ENCODE results near the gene SOS2. TPM values are rescaled to one million over a fixed set of nuclear protein-coding genes. Genes with fewer than 3 reads are reported as not detected.

Gene SOS2
- total RNA-seq, 1 donor from 2014 or later = 29.3 TPM

DNA sequence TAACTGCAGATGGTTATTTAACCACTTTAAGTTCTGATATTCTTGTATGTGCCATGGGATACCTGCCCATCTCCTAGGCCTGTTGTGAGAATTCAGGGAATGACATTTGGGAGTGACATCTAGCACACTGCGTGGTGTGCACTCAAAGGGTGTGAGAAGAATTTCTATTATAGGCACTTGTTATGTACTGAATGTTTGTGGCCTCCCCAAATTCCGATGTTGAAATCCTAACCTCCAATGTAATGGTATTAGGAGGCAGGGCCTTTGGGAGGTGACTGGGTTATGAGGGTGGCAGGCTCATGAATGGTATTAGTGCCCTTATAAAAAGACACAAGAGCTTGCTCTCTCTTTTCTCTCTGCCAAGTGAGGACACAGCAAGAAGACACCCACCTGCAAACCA, 142.6 kb downstream of the SOS2 start:
- H3K4me1 Mint-ChIP-seq (ENCODE audit: unreplicated experiment) = peaks cover 6% of the 10 kb centered on the region
- no peaks in the 10 kb centered on the region for H3K27me3 Mint-ChIP-seq (ENCODE audit: unreplicated experiment)
- no peaks in the 10 kb centered on the region for H3K36me3 Mint-ChIP-seq (ENCODE audit: unreplicated experiment)

DNA sequence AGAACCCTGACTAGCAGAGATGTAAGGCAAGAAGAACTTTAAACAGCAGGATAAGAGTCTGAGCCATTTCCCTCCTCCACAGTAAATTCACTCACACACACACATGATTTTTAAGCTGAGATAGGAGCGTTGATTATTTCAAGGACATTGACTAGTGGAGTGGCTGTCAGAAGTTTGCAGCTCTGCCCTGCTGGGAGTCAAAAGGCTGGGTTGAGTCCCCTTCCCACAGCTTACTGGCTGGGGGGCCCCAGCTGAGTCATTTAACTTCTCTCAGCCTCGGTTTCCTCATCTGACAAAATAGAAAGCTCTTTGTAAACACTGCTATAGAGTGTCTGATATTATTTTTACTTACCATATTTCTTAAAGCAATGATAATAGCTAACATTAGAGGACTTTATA, 143.3 kb downstream of the SOS2 start:
- H3K9me3 Mint-ChIP-seq (ENCODE audit: unreplicated experiment) = no peaks in the 10 kb centered on the region
- peaks cover 11% of the 10 kb centered on the region for H3K4me1 Mint-ChIP-seq (ENCODE audit: unreplicated experiment)
- H3K27ac Mint-ChIP-seq (ENCODE audit: unreplicated experiment) = no peak overlapping the region
- no peaks in the 10 kb centered on the region for H3K36me3 Mint-ChIP-seq (ENCODE audit: unreplicated experiment)
- no peaks in the 10 kb centered on the region for H3K27me3 Mint-ChIP-seq (ENCODE audit: unreplicated experiment)
- no peak overlapping the region for H3K4me3 Mint-ChIP-seq (ENCODE audit: unreplicated experiment)
- TF ChIP-seq, protein P1, sequence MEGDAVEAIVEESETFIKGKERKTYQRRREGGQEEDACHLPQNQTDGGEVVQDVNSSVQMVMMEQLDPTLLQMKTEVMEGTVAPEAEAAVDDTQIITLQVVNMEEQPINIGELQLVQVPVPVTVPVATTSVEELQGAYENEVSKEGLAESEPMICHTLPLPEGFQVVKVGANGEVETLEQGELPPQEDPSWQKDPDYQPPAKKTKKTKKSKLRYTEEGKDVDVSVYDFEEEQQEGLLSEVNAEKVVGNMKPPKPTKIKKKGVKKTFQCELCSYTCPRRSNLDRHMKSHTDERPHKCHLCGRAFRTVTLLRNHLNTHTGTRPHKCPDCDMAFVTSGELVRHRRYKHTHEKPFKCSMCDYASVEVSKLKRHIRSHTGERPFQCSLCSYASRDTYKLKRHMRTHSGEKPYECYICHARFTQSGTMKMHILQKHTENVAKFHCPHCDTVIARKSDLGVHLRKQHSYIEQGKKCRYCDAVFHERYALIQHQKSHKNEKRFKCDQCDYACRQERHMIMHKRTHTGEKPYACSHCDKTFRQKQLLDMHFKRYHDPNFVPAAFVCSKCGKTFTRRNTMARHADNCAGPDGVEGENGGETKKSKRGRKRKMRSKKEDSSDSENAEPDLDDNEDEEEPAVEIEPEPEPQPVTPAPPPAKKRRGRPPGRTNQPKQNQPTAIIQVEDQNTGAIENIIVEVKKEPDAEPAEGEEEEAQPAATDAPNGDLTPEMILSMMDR (IDR thresholded peaks at IDR 0.05) = no peak
- peak; percentile 60 for DNase-seq (ENCODE audit: extremely low spot score, unreplicated experiment)

More for the DNA sequence above, 142.6 kb downstream of the SOS2 start:
- DNase-seq (ENCODE audit: extremely low spot score, unreplicated experiment) = no peak
- no peaks in the 10 kb centered on the region for H3K9me3 Mint-ChIP-seq (ENCODE audit: unreplicated experiment)
- no peak overlapping the region for H3K4me3 Mint-ChIP-seq (ENCODE audit: unreplicated experiment)
- H3K27ac Mint-ChIP-seq (ENCODE audit: unreplicated experiment) = no peak overlapping the region
- TF ChIP-seq, protein P1 (IDR thresholded peaks at IDR 0.05) = no peak

DNA sequence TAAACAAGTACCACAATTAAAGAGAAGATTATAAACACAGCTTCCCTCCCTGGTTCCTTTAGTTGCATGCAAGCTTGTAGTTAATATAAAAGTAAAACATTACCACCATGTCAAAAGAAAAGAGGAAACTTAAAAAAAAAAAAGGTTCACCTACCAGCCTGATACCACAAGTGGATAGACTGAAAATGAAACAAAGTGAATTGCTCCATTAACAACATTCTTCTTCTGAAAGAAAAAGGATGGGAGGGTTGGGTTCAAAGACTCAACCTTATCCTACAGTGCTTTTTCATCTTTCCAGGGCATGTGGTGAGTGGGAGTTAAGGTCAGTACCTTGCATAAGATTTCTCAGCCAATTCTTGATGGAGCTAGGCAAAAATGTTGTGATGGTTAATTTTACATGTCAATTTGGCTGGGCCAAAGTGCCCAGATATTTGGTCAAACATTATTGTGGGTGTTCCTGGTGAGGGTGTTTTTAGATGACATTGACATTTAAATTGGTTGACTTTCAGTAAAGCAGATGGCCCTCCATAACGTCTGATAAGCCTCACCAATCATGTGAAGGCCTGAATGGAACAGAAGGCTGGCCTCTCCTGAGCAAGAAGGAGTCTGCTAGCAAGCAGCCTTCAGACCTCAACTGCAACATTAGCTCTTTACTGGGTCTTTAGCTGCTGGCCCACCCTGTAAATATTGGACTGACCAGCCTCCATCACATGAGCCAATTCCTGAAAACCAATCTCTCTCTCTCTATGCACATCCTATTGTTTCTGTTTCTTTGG, 143.8 kb downstream of the SOS2 start:
- DNase-seq (ENCODE audit: extremely low spot score, unreplicated experiment) = peak; percentile 15
- no peak overlapping the region for H3K27ac Mint-ChIP-seq (ENCODE audit: unreplicated experiment)
- TF ChIP-seq, protein P1 (IDR thresholded peaks at IDR 0.05) = no peak
- H3K4me1 Mint-ChIP-seq (ENCODE audit: unreplicated experiment) = peaks cover 12% of the 10 kb centered on the region
- H3K4me3 Mint-ChIP-seq (ENCODE audit: unreplicated experiment) = no peak overlapping the region
- H3K27me3 Mint-ChIP-seq (ENCODE audit: unreplicated experiment) = no peaks in the 10 kb centered on the region
- H3K9me3 Mint-ChIP-seq (ENCODE audit: unreplicated experiment) = no peaks in the 10 kb centered on the region
- H3K36me3 Mint-ChIP-seq (ENCODE audit: unreplicated experiment) = no peaks in the 10 kb centered on the region

DNA sequence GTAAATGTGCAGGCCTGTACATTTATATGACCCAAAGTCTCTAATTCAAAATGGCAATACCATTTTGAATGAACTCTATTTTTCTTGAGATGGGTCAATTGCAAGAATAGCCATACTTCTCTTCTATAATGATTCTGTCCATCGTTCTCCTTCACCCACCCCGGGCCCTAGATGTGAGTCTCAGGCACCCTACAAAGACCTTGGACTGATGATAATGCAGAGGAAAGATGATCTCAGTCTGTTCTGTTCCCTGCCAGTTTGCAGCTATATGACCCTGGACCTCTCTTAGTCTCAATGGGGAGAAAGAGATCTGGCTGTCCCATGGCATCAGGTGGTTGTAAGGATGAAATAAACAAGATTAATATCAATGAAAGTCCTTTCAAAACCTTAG, 145.1 kb downstream of the SOS2 start:
- TF ChIP-seq, protein P1 (IDR thresholded peaks at IDR 0.05) = no peak
- no peaks in the 10 kb centered on the region for H3K9me3 Mint-ChIP-seq (ENCODE audit: unreplicated experiment)
- H3K4me1 Mint-ChIP-seq (ENCODE audit: unreplicated experiment) = peaks cover 21% of the 10 kb centered on the region
- peak; percentile 23 for DNase-seq (ENCODE audit: extremely low spot score, unreplicated experiment)
- no peaks in the 10 kb centered on the region for H3K36me3 Mint-ChIP-seq (ENCODE audit: unreplicated experiment)
- peak overlapping the region; percentile 3 for H3K27ac Mint-ChIP-seq (ENCODE audit: unreplicated experiment)
- no peak overlapping the region for H3K4me3 Mint-ChIP-seq (ENCODE audit: unreplicated experiment)
- no peaks in the 10 kb centered on the region for H3K27me3 Mint-ChIP-seq (ENCODE audit: unreplicated experiment)

DNA sequence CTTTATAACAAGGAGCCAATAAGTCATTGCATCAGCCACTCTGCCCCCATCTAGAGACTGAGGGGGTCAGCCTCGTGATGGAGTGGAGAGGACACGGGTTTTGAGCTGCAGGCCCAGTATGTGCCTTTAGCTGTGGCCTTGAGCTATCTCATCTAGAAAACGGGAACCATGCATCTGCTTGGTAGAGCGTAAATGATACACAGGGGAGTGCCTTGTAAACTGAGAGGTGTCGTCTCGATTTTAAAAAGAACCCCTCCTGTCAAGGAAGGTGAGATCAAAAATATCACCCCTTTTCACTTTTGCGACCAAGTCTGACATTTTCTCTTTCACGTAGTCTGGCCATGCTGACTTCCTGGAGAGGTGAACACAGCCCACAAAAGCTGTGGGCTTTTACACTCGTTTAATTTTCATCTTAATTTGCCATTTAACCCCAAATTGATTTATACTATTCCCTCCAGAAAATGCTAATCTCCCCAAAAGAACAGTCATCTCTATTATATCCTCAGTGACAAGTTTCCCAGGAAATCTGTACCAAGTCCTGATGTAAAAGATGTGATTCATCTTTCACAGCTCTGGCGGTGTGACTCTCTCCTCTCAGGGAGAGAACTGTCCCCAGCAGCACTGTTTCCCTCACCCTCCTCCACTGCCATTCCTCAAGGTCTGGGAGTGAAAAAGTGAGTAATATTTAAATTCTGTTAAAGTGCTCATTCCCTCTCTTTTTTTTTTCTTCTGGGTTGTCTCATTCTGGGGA, 145.6 kb downstream of the SOS2 start:
- Mint-ChIP-seq H3K36me3 (ENCODE audit: unreplicated experiment) (no peaks in the 10 kb centered on the region), H3K4me1 (ENCODE audit: unreplicated experiment) (peaks cover 22% of the 10 kb centered on the region), H3K27ac (ENCODE audit: unreplicated experiment) (peak overlapping the region; percentile 3), H3K27me3 (ENCODE audit: unreplicated experiment) (no peaks in the 10 kb centered on the region), H3K9me3 (ENCODE audit: unreplicated experiment) (no peaks in the 10 kb centered on the region), H3K4me3 (ENCODE audit: unreplicated experiment) (no peak overlapping the region)
- DNase-seq (ENCODE audit: extremely low spot score, unreplicated experiment) = peak; percentile 34
- TF ChIP-seq, protein P1 (IDR thresholded peaks at IDR 0.05) = no peak

Measured in osteocyte (in vitro differentiated cells).